ENCODE results near the gene KPNB1. TPM values are rescaled to one million over a fixed set of nuclear protein-coding genes. Genes with fewer than 3 reads are reported as not detected.

Gene KPNB1
- total RNA-seq, 1 experiment from 2014 or later = 742 TPM

DNA sequence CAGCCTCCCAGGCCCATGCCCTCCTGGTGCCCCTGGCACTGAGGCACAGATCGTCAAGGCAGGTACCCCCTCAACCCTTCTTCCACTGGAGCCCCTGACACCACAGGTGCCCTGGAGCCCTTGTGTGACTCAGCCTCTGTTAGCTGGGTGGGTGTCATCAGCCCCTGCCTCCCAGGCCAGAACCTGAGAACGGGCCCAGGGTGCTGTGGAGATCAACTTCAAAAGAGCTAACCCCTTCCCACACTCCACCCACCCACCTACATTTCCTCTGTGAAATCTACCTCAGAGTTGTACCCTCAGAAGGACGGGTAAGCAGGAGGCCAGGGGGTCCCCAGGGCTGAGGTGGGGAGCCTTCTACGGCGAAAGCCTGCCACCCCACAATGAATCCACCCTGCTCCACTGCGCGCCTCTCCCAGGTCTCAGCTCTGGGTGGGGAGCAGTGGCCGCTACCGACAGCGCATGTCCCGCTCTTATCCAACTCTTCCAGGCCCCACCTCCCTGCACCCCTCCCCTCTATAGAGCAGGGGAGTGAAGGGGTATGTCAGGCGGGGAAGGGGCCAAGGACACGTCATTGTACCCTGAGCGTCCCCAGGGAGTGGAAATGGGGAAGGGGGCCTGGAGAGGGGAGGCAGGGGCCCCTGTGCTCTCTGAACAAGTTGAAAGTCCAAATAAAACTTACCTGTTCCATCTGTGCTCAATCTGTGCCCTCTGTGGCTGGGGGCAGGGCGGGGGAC, 61.8 kb downstream of the KPNB1 start:
- Histone ChIP-seq H2BK5ac (ENCODE audit: insufficient read length, low read length) (no peak overlapping the region), H3K4me2 (ENCODE audit: insufficient read depth, insufficient read length, low read length) (no peak overlapping the region), H3K9ac (ENCODE audit: extremely low read depth, insufficient read length, low read length) (no peak overlapping the region), H2AFZ (ENCODE audit: low read length) (no peak overlapping the region), H2BK20ac (ENCODE audit: low read depth, low read length, poor library complexity, severe bottlenecking) (no peak overlapping the region), H3T11ph (ENCODE audit: low read length) (no peak overlapping the region), H3K79me1 (ENCODE audit: insufficient read depth, low read depth, low read length, poor library complexity, severe bottlenecking) (no peaks in the 10 kb centered on the region), H3K9me3 (ENCODE audit: control insufficient read depth, low read depth, low read length) (no peaks in the 10 kb centered on the region), H3K27me3 (ENCODE audit: insufficient read depth, low read length) (no peaks in the 10 kb centered on the region), H2BK15ac (ENCODE audit: low read depth, low read length) (no peak overlapping the region), H4K5ac (ENCODE audit: insufficient read length, low read depth, low read length) (no peak overlapping the region), H2BK12ac (ENCODE audit: insufficient read length, low read depth, low read length) (no peak overlapping the region), H3K79me2 (ENCODE audit: insufficient read depth, low read length) (no peaks in the 10 kb centered on the region), H3K4ac (ENCODE audit: low read depth, low read length) (no peak overlapping the region), H3K23ac (ENCODE audit: insufficient read length, low read depth, low read length) (no peak overlapping the region), H3K23me2 (ENCODE audit: insufficient read length, low read depth, low read length, poor library complexity, severe bottlenecking) (no peaks in the 10 kb centered on the region), H3K4me1 (ENCODE audit: insufficient read depth, low read length) (no peaks in the 10 kb centered on the region), H3K56ac (ENCODE audit: insufficient read length, low read depth, low read length) (no peak overlapping the region), H2AK5ac (ENCODE audit: insufficient read length, low read length) (no peak overlapping the region), H3K14ac (ENCODE audit: insufficient read depth, low read length) (no peak overlapping the region), H4K20me1 (ENCODE audit: control insufficient read depth, insufficient read depth, insufficient read length) (no peaks in the 10 kb centered on the region), H3K18ac (ENCODE audit: insufficient read length, low read depth, low read length) (no peak overlapping the region), H4K91ac (ENCODE audit: insufficient read length, low read depth, low read length) (no peak overlapping the region), H4K8ac (replicated peaks; ENCODE audit: insufficient read length, low read depth, low read length) (no peak overlapping the region), H3K27ac (ENCODE audit: insufficient read length, low read depth, low read length) (no peak overlapping the region), H2BK120ac (ENCODE audit: low read depth, low read length, poor library complexity, severe bottlenecking) (no peak overlapping the region)
- H3K27me3 Mint-ChIP-seq (ENCODE audit: low read depth) = peaks cover 22% of the 10 kb centered on the region
- TF ChIP-seq, protein P1, sequence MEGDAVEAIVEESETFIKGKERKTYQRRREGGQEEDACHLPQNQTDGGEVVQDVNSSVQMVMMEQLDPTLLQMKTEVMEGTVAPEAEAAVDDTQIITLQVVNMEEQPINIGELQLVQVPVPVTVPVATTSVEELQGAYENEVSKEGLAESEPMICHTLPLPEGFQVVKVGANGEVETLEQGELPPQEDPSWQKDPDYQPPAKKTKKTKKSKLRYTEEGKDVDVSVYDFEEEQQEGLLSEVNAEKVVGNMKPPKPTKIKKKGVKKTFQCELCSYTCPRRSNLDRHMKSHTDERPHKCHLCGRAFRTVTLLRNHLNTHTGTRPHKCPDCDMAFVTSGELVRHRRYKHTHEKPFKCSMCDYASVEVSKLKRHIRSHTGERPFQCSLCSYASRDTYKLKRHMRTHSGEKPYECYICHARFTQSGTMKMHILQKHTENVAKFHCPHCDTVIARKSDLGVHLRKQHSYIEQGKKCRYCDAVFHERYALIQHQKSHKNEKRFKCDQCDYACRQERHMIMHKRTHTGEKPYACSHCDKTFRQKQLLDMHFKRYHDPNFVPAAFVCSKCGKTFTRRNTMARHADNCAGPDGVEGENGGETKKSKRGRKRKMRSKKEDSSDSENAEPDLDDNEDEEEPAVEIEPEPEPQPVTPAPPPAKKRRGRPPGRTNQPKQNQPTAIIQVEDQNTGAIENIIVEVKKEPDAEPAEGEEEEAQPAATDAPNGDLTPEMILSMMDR (conservative IDR thresholded peaks at IDR 0.05) = no peak
- no peaks in the 10 kb centered on the region for H3K9me3 Mint-ChIP-seq
- WGBS (ENCODE audit: extremely low coverage, insufficient read length, low lambda C conversion rate) = no CpG with 5 or more reads among the region's 15 CpGs
- no peak for DNase-seq
- peaks cover 2 to 13% (median 7%) of the 10 kb centered on the region in 3 experiments; a peak in 3 of 7 replicates for H3K36me3 Mint-ChIP-seq (ENCODE audit: insufficient read depth in 1 of 3, low read depth in 3 of 3)
- H3K4me1 Mint-ChIP-seq = peaks cover 7 to 20% of the 10 kb centered on the region in 2 experiments
- peak overlapping the region in 1 of 3 experiments; percentile 27; a peak in 1 of 7 replicates for H3K27ac Mint-ChIP-seq
- no peak overlapping the region for H3K4me3 Mint-ChIP-seq
